Urinary bladder (tissue), 4 donors: Measurements from ENCODE around the gene RCAN3. TPM values are rescaled to one million over a fixed set of nuclear protein-coding genes. Genes with fewer than 3 reads are reported as not detected.
"Not testable (repeated sequence)": the region's sequence is repeated elsewhere in the genome, so short reads cannot be mapped to it uniquely, and the experiment has no call there.

Experiments
- DNase-seq: peaks from one replicate; pipeline ENCODE4 v3.0.0-alpha.2; 2015; ENCODE audit errors: extremely low spot score
- H3K27ac ChIP-seq: one replicate; pipeline ENCODE4 v1.5.1; 2013; ENCODE audit warnings: low read depth, mild to moderate bottlenecking, moderate library complexity
- H3K36me3 ChIP-seq: one replicate; pipeline ENCODE4 v1.6.1; 2013; ENCODE audit warnings: mild to moderate bottlenecking, moderate library complexity; ENCODE audit not compliant: insufficient read depth
- H3K4me1 ChIP-seq: one replicate; pipeline ENCODE4 v1.6.1; 2013; ENCODE audit warnings: mild to moderate bottlenecking, moderate library complexity; ENCODE audit not compliant: insufficient read depth
- H3K4me3 ChIP-seq: one replicate; pipeline ENCODE4 v1.5.1; 2013; ENCODE audit warnings: low read depth, low read length
- WGBS: extraction: QIAGEN DNeasy Blood & Tissue Kit; methylation state at CpG from one replicate; pipeline ENCODE4 v1.1.7; 2013; 5-methylcytosine and 5-hydroxymethylcytosine counted together
- polyA plus RNA-seq: library from polyadenylated mRNA; stranded (reverse); fragments of 200-250 nt; gene quantifications from one replicate; pipeline ENCODE4 v1.2.3, GENCODE V29; 2013
- total RNA-seq: library from RNA; depleted of rRNA; stranded (reverse); fragments of >200 nt; gene quantifications from one replicate; pipeline ENCODE4 v1.2.3, GENCODE V29; 2014
- donor health status: healthy with polysubstance abuse.
- donor health status: healthy.

Gene RCAN3
- total and polyA plus RNA-seq, 2 donors, result 2.6 to 8.6 TPM

GRCh38 chr1:24536391-24536840, 33.8 kb downstream of the RCAN3 start:
- H3K27ac ChIP-seq, result peak overlapping the region; percentile 50
- no peak for DNase-seq
- no peak overlapping the region for H3K4me3 ChIP-seq
- H3K36me3 ChIP-seq, result no peaks in the 10 kb centered on the region
- no peaks in the 10 kb centered on the region for H3K4me1 ChIP-seq
- WGBS, result 44% methylated on average over 7 of the region's 7 CpGs

DNA sequence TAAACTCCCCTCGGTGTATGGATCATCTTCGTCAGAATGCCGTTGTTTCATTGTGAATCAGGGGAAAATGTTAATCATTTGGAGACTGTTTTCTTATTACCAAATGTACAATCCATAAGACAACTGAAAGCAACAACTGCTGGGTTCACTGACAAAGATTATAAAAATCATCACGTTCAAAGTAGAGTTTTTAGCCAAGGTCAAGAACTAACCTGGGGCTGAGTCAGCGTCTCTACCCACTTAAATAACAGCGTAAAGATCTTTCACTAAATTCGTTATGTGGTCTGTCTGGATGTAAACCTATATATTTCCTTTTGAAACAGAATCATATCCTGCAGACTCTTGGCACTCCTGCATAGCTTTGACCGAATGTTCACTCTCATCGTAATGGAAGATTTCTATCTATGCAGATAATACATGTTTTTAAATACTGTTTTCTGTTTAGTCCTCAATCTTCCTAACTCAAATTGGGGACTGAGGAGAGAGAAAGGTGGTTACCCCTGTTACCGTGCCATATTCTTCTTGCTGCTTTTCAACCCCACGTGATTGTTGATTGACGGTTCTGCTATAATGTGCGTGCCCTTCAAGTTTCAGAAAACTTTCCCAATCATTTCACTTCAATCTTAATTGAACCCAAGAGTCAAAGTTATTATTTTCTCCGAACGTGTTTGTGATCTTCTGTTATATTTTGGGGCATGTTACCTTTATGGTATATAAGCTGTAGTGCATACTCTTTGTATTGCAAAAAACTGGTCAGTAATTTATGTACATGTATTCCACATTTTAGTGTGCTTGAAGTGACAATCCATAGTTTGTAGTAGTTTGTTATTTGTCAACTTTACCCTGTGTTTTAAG, 37.6 kb downstream of the RCAN3 start:
- H3K4me1 ChIP-seq, result no peaks in the 10 kb centered on the region
- no peak overlapping the region for H3K4me3 ChIP-seq
- H3K27ac ChIP-seq, result no peak overlapping the region
- no peak for DNase-seq
- H3K36me3 ChIP-seq, result no peaks in the 10 kb centered on the region
- WGBS, result 70% methylated on average over 15 of the region's 15 CpGs

- Histone ChIP-seq H3K4me3 (no peak overlapping the region), H3K27ac (peak overlapping the region; percentile 41), H3K36me3 (no peaks in the 10 kb centered on the region), H3K4me1 (no peaks in the 10 kb centered on the region)
- DNase-seq, result peak; percentile 54
- WGBS, result 36% methylated on average over 7 of the region's 7 CpGs
Measured at GRCh38 chr1:24540906-24541710, 38.5 kb downstream of the RCAN3 start.

- WGBS, result 57% methylated on average over 8 of the region's 8 CpGs
- no peak for DNase-seq
Measured at GRCh38 chr1:24541711-24542346, 39.2 kb downstream of the RCAN3 start.

DNA sequence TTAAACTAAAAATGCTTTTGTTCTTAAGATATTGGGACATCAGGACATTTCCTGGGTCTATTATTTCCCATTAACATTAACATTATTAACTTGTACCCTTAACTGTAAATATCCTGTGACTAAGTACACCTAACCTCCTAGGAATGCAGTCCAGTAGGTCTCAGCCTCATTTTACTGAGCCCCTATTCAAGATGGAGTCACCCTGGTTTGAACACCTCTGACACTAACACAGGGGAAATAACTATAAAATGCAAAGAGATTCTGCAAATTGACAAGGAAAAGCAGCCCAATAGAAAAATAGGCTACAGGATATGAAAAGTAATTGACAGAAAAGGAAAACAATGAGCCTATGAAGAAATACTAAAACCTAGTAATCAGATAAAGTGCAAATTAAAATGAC, 41.6 kb downstream of the RCAN3 start:
- H3K27ac ChIP-seq, result no peak overlapping the region
- no peaks in the 10 kb centered on the region for H3K36me3 ChIP-seq
- H3K4me3 ChIP-seq, result no peak overlapping the region
- H3K4me1 ChIP-seq, result no peaks in the 10 kb centered on the region
- DNase-seq, result no peak

More at GRCh38 chr1:24541711-24542346, 39.2 kb downstream of the RCAN3 start:
- Histone ChIP-seq H3K27ac (peak overlapping the region; percentile 41), H3K36me3 (no peaks in the 10 kb centered on the region), H3K4me1 (no peaks in the 10 kb centered on the region), H3K4me3 (no peak overlapping the region)

DNA sequence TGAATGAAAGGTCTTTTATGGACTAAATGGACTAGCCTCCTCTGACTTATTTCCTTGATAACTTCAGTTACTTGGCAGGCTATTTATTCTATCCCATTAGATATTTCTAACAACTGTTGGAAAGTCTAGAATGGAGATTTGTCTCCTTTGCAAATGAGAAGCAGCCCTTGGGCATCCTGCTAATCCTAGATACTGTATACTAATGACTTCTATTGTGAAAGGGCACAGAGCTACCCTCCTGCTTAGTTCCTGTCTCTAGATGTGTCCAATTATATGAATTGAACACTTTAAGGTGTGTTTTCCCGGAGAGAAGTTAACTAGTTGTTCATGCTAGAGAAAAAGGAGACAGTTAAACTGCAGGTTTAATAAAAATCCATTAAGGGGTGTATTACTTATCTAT, 43.0 kb downstream of the RCAN3 start:
- Histone ChIP-seq H3K36me3 (no peaks in the 10 kb centered on the region), H3K4me1 (no peaks in the 10 kb centered on the region), H3K4me3 (no peak overlapping the region), H3K27ac (no peak overlapping the region)
- no peak for DNase-seq
- 66% methylated on average over 1 of the region's 1 CpG for WGBS

GRCh38 chr1:24547195-24547594, 44.6 kb downstream of the RCAN3 start:
- 82% methylated on average over 5 of the region's 5 CpGs for WGBS
- no peaks in the 10 kb centered on the region for H3K4me1 ChIP-seq
- no peak for DNase-seq
- H3K27ac ChIP-seq, result no peak overlapping the region
- no peak overlapping the region for H3K4me3 ChIP-seq
- no peaks in the 10 kb centered on the region for H3K36me3 ChIP-seq

GRCh38 chr1:24548070-24548469, 45.4 kb downstream of the RCAN3 start:
- H3K4me1 ChIP-seq, result no peaks in the 10 kb centered on the region
- 66% methylated on average over 3 of the region's 3 CpGs for WGBS
- H3K27ac ChIP-seq, result no peak overlapping the region
- no peaks in the 10 kb centered on the region for H3K36me3 ChIP-seq
- DNase-seq, result no peak
- no peak overlapping the region for H3K4me3 ChIP-seq

DNA sequence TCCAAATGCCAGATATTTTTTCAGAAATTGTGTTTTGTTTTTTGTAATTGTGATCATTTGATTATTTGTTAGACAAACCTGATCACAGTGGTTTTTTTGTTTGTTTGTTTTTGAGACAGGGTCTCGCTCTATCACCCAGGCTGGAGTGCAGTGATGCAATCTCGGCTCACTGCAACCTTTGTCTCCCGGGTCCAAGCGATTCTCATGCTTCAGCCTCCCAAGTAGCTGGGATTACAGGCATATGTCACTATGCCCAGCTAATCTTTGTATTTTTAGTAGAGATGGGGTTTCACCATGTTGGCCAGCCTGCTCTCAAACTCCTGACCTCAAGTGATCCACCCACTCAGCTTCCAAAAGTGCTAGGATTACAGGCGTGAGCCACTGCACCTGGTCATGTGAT, 46.6 kb downstream of the RCAN3 start:
- not testable (repeated sequence) for H3K4me3 ChIP-seq, H3K4me1 ChIP-seq, DNase-seq, H3K27ac ChIP-seq, H3K36me3 ChIP-seq
- WGBS, result 63% methylated on average over 5 of the region's 5 CpGs

GRCh38 chr1:24551290-24551959, 48.8 kb downstream of the RCAN3 start:
- no peaks in the 10 kb centered on the region for H3K4me1 ChIP-seq
- DNase-seq, result no peak
- 77% methylated on average over 13 of the region's 13 CpGs for WGBS
- no peak overlapping the region for H3K27ac ChIP-seq
- H3K4me3 ChIP-seq, result no peak overlapping the region
- no peaks in the 10 kb centered on the region for H3K36me3 ChIP-seq

GRCh38 chr1:24551960-24552571, 49.4 kb downstream of the RCAN3 start:
- Histone ChIP-seq H3K4me3 (no peak overlapping the region), H3K4me1 (no peaks in the 10 kb centered on the region), H3K27ac (no peak overlapping the region), H3K36me3 (no peaks in the 10 kb centered on the region)
- 51% methylated on average over 10 of the region's 10 CpGs for WGBS
- DNase-seq, result peak; percentile 82

DNA sequence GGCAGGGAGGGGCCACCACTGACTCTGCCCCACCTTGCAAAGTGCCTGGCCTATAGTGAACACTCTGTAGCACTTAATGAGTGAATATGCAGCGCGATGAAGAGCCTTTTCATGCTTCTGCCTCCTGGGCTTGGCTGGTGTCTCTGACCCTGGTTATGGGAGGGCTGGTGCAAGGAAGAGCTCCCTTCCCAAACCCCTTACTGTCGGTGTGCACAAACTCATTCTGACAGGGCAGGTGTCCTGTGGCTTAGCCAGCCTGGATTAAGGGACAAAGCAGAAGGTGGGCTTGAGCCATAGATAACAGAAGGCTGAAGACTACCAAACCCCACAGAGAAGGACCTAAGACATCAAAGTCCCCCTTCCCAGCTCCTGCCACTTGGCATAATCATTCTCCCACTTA, 51.3 kb downstream of the RCAN3 start:
- H3K36me3 ChIP-seq, result no peaks in the 10 kb centered on the region
- WGBS, result 90% methylated on average over 3 of the region's 3 CpGs
- DNase-seq, result no peak
- H3K27ac ChIP-seq, result no peak overlapping the region
- H3K4me3 ChIP-seq, result no peak overlapping the region
- no peaks in the 10 kb centered on the region for H3K4me1 ChIP-seq

GRCh38 chr1:24554714-24555113, 52.1 kb downstream of the RCAN3 start:
- Histone ChIP-seq H3K4me1 (no peaks in the 10 kb centered on the region), H3K36me3 (no peaks in the 10 kb centered on the region), H3K27ac (no peak overlapping the region), H3K4me3 (no peak overlapping the region)
- 98% methylated on average over 4 of the region's 4 CpGs for WGBS
- no peak for DNase-seq
